Heart right ventricle (tissue), 16 donors: ENCODE measurements around the gene AMZ1. TPM values are rescaled to one million over a fixed set of nuclear protein-coding genes. Genes with fewer than 3 reads are reported as not detected.

Source experiments
- ATAC-seq, 8 donors: fragments of 200-7000 bp; cut with Tn5 transposase; one replicate each; pipeline ENCODE4 v1.9.1; 2020; ENCODE audit warnings: mild to moderate bottlenecking in 8 of 8, moderate library complexity in 8 of 8, moderate number of reproducible peaks in 1 of 8
- DNase-seq, 2 donors: peaks; one replicate each; pipeline ENCODE4 v3.0.0-alpha.2; 2020
- H3K27ac ChIP-seq, 10 donors: fragments of 200-600 bp; sonication (generic) in 2 of 10; one replicate each; pipeline versions ENCODE4 v1.5.0 to v1.8.0; 2020 to 2022; ENCODE audit warnings: mild to moderate bottlenecking in 3 of 10
- H3K27me3 ChIP-seq, 7 donors: fragments of 200-600 bp; one replicate each; pipeline ENCODE4 v1.8.0; 2021 to 2022; ENCODE audit warnings: mild to moderate bottlenecking in 2 of 7
- H3K36me3 ChIP-seq, 9 donors: fragments of 200-600 bp; sonication (generic) in 1 of 9; one replicate each; pipeline versions ENCODE4 v1.5.0 to v1.8.0; 2020 to 2022; ENCODE audit warnings: mild to moderate bottlenecking in 2 of 9
- H3K4me1 ChIP-seq, 9 donors: fragments of 200-600 bp; sonication (generic) in 1 of 9; one replicate each; pipeline versions ENCODE4 v1.5.0 to v1.8.0; 2020 to 2022; ENCODE audit warnings: mild to moderate bottlenecking in 4 of 9
- H3K4me3 ChIP-seq, 10 donors: fragments of 200-600 bp; sonication (generic) in 2 of 10; one replicate each; pipeline versions ENCODE4 v1.5.0 to v1.8.0; 2020 to 2022; ENCODE audit warnings: mild to moderate bottlenecking in 7 of 10, moderate library complexity in 2 of 10
- H3K9me3 ChIP-seq, 11 donors: fragments of 200-600 bp in 10 of 11; sonication (generic) in 2 of 11; one replicate each; pipeline versions ENCODE4 v1.5.0 to v1.8.0; 2013 to 2022; ENCODE audit warnings: mild to moderate bottlenecking in 2 of 11, control low read depth in 1 of 11, moderate library complexity in 1 of 11
- WGBS, 2 donors: extraction: QIAGEN DNeasy Blood & Tissue Kit; methylation state at CpG; one replicate each; pipeline ENCODE4 v1.1.7; 2013; ENCODE audit warnings: inconsistent platforms in 1 of 2; 5-methylcytosine and 5-hydroxymethylcytosine counted together
- intact Hi-C, 10 donors: fragments of 100-400 bp; cut with DNase I; formaldehyde crosslinking; loops; one replicate each; pipeline versions ENCODE4 v1.11.1 to v1.14.2; 2022
- polyA plus RNA-seq, 2 donors: library from polyadenylated mRNA; stranded (reverse); fragments of 200-250 nt; gene quantifications; one replicate each; pipeline ENCODE4 v1.2.3, GENCODE V29; 2013
- total RNA-seq, 10 donors: library from RNA; stranded (reverse); fragmentation: NEBNext Ultra II Directional in 3 of 10; extraction: Animal tissue kit (Norgen Biotek cat#: 25700) in 3 of 10; gene quantifications; one replicate each; pipeline versions ENCODE4 v1.2.1 to v1.2.4, GENCODE V29; 2021 to 2023
- TF ChIP-seq, protein P1 (sequence below), 9 donors: fragments of 200-600 bp; sonication (generic) in 2 of 9; IDR thresholded peaks; one replicate each; pipeline versions ENCODE4 v1.5.0 to v1.8.0; 2021 to 2022; ENCODE audit warnings: antibody characterized with exemption in 9 of 9, mild to moderate bottlenecking in 5 of 9, moderate library complexity in 1 of 9
- donor health status: Arrhythmogenic right ventricular cardiomyopathy.
- donor health status: ischemic (EF 13 %, LVEDD 7.1; RV severe dilation, severe dysfunction).
- donor health status: healthy with polysubstance abuse.
- donor health status: DM: no; HTN: yes; CAD: no.
- donor health status: DM: no; HTN: no; CAD: no.
- donor health status: ischemic (EF 25% LVEDD 6.9; RV normal size, moderate dysfunction).
- donor health status: ischemic (EF 25% LVEDD 5.7; RV mildly dilated, moderate dysfunction).
- donor health status: healthy.
- donor health status: DM: yes; HTN: yes; CAD: no.
- donor health status: Ischemic cardiomyopathy.
- donor health status: ischemic (EF 35%, LVEDD 5.7; RV mildly dilated, moderate dysfunction).
- donor health status: nonischemic (EF 11% LVEDD 7.7; RV severe dilation, severe dysfunction).
- donor health status: DM: yes; HTN: yes; CAD: no.
- donor health status: PGD.
- donor health status: ischemic (EF 29% LVEDD 5.4; RV normal size, mild dysfunction).
- donor health status: nonischemic (EF 23%, LVEDD 6.1; RV moderate dilation, normal function).

Gene AMZ1
- total and polyA plus RNA-seq, 12 donors: 0.04 to 0.11 (median 0.07) TPM; not detected in 4

DNA sequence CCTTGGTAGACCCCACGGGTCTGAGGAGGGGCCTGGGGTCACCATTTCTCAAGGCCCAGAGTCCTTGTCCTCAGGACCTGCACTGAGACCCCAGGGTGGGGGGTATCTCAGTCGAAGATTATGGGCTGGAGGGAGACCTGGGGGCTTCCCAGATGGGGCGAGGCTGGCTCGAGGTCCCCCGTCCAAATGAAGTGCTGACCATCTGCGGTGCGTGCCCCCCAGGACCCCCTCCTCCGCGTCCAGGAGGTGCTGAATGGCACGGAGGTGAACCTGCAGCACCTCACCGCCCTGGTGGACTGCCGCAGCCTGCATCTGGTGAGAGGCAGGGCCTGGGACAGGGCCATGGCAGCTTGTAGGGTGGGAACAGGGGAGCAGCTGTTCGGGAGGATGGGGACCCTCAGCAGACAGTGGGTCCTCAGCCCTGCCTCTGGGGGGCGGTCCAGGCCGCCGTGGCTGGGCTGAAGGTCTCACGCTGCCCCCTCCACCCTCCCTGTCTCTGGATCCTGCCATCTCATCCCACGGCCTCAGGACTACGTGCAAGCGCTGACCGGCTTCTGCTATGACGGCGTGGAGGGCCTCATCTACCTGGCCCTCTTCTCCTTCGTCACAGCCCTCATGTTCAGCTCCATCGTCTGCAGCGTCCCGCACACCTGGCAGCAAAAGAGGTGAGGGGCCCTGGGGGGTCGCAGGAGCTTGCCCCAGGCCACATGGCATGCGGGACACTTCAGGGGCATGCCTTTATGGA is 32.0 kb upstream of the AMZ1 start:
- Histone ChIP-seq H3K27me3 (no peaks in the 10 kb centered on the region), H3K4me1 (no peaks in the 10 kb centered on the region), H3K27ac (no peak overlapping the region), H3K4me3 (no peak overlapping the region), H3K9me3 (no peaks in the 10 kb centered on the region), H3K36me3 (peaks cover 0 to 86% (median 13%) of the 10 kb centered on the region in 9 donors)
- intact Hi-C loops: no loop called here
- DNase-seq: no peak
- 94 to 96% methylated on average over 29 of the region's 29 CpGs for WGBS, 2 donors
- ATAC-seq: no peak
- TF ChIP-seq, protein P1, sequence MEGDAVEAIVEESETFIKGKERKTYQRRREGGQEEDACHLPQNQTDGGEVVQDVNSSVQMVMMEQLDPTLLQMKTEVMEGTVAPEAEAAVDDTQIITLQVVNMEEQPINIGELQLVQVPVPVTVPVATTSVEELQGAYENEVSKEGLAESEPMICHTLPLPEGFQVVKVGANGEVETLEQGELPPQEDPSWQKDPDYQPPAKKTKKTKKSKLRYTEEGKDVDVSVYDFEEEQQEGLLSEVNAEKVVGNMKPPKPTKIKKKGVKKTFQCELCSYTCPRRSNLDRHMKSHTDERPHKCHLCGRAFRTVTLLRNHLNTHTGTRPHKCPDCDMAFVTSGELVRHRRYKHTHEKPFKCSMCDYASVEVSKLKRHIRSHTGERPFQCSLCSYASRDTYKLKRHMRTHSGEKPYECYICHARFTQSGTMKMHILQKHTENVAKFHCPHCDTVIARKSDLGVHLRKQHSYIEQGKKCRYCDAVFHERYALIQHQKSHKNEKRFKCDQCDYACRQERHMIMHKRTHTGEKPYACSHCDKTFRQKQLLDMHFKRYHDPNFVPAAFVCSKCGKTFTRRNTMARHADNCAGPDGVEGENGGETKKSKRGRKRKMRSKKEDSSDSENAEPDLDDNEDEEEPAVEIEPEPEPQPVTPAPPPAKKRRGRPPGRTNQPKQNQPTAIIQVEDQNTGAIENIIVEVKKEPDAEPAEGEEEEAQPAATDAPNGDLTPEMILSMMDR (IDR thresholded peaks at IDR 0.05): no peak

DNA sequence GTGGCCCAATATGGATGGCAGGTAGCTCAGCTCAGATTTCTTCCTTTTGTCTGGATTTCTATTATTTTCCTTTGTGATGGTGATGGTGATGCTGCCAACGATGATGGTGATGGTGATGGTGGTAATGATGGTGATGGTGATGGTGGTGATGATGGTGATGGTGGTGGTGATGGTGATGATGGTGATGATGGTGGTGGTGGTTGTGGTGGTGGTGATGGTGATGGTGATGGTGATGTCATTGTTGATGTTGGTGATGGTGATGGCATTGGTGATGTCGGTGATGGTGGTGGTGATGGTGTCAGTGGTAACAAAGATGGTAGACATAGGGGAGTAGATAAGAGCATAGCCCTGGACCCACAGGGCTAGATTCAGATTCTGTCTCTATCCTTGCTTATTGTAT is 30.8 kb upstream of the AMZ1 start:
- Histone ChIP-seq H3K4me1 (peaks cover 0 to under 1% (median 0%) of the 10 kb centered on the region in 9 donors), H3K27ac (no peak overlapping the region), H3K9me3 (no peaks in the 10 kb centered on the region), H3K36me3 (peaks cover 0 to 86% (median 13%) of the 10 kb centered on the region in 9 donors), H3K27me3 (no peaks in the 10 kb centered on the region), H3K4me3 (no peak overlapping the region)
- intact Hi-C loops: no loop called here
- DNase-seq: no peak
- no peak for ATAC-seq
- TF ChIP-seq, protein P1 (IDR thresholded peaks at IDR 0.05): no peak
- 47 to 98% methylated on average over 2 of the region's 2 CpGs for WGBS, 2 donors

DNA sequence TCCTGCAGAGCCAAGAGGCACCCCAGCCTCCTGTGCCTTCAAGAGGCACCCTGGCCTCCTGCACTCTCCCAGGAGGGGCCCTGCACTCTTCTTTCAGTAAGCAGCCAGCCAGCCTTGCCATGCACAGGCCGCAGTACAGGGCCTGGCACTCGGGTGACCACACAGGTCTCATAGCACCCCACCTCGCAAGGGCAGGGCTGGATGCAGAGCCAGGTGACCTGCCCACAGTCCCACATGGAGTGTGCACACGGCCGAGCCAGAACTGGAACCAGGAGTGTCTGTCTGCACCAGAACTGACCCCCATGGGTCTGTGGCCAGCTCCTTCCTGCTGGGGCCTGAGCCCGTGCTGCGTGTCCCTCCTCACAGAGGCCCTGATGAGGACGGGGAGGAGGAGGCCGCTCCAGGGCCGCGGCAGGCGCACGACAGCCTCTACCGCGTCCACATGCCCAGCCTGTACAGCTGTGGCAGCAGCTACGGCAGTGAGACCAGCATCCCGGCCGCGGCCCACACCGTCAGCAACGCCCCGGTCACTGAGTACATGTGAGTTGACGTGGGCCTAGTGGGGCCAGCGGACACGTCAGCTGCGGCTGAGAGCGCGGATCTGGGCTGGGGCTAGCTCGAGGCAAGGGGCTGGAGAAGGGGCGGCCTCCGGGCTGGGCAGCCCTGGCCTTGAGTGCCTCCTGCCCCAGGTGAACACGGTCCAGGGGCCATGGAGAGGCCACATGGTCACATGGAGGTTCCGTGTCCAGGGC is 29.9 kb upstream of the AMZ1 start:
- H3K9me3 ChIP-seq: no peaks in the 10 kb centered on the region
- TF ChIP-seq, protein P1 (IDR thresholded peaks at IDR 0.05): no peak
- H3K4me1 ChIP-seq: peaks cover 4 to 10% (median 8%) of the 10 kb centered on the region in 9 donors
- H3K27me3 ChIP-seq: no peaks in the 10 kb centered on the region
- intact Hi-C loops: no loop called here
- H3K27ac ChIP-seq: no peak overlapping the region
- peaks cover 0 to 85% (median 13%) of the 10 kb centered on the region in 9 donors for H3K36me3 ChIP-seq
- ATAC-seq: no peak
- DNase-seq: peak in 1 of 2 donors; percentile 18
- H3K4me3 ChIP-seq: no peak overlapping the region
- WGBS, 2 donors: 96% methylated on average over 33 of the region's 33 CpGs

DNA sequence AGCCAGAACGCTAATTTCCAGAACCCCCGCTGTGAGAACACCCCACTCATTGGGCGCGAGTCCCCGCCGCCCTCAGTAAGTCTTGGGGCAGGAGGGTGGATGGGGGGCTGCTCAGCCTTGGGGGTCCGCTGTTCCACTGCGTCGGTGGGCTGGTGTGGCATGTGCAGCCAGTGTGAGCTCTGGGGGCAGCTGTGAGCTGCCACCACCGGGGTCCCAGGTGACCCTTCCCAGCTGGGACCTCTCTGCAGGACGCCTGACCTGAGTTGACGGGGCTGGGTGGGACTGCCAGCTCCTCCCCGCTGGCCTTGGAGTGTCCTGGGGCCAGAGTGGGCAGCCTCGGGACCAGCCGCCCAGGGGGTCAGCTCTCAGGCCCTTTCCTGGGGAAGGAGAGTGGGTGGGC is 29.1 kb upstream of the AMZ1 start:
- H3K27ac ChIP-seq: no peak overlapping the region
- intact Hi-C loops: no loop called here
- peaks cover 0 to 77% (median 13%) of the 10 kb centered on the region in 9 donors for H3K36me3 ChIP-seq
- no peak overlapping the region for H3K4me3 ChIP-seq
- ATAC-seq: no peak
- TF ChIP-seq, protein P1 (IDR thresholded peaks at IDR 0.05): no peak
- H3K27me3 ChIP-seq: no peaks in the 10 kb centered on the region
- WGBS, 2 donors: 92 to 94% methylated on average over 14 to 15 of the region's 15 CpGs
- H3K4me1 ChIP-seq: peaks cover 8 to 18% (median 16%) of the 10 kb centered on the region in 9 donors
- no peak for DNase-seq
- H3K9me3 ChIP-seq: no peaks in the 10 kb centered on the region
